ENCODE data around the gene BMP4. TPM values are rescaled to one million over a fixed set of nuclear protein-coding genes. Genes with fewer than 3 reads are reported as not detected.

Gene BMP4
- total and polyA plus RNA-seq, 10 of the 15 experiments (the other 5 are each of a cell fraction or from before 2014, with no cell fraction given), result 0.11 to 1.8 (median 0.60) TPM; not detected in 1

DNA sequence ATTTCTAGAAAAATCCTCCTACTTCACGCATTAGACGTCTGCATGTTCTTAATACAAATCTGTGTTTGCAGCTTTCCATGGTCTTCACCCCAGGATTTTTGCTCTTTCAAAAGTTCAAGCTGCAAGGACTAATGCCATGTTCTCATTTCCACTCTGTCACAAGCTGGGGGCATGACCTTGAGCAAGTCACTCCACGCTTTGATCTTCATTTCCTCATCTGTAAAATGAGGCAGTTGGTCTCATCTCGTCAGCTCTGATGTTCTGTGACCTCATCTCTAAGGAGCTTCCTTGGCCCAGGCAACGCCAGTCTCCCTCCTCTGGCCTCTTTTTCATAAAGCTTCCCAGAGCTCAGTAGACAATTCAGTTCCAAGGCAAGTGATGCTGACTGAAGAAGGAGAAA lies 18.8 kb upstream of the BMP4 start:
- H2AFZ ChIP-seq (ENCODE audit: control insufficient read depth, low read depth, low read length), result no peak overlapping the region
- in situ Hi-C loops (cut with MboI) (no loop called here), intact Hi-C loops (cut with micrococcal nuclease; ENCODE audit: unreplicated experiment) (no loop called here)
- POLR2A ChIA-PET, result no interaction called here
- H3K27ac ChIP-seq (ENCODE audit: control insufficient read depth, insufficient read depth), result no peak overlapping the region
- BruUV-seq (replicated peaks), result no TSS peak
- ATAC-seq (no peak), FAIRE-seq (no peak), DNase-seq (ENCODE audit: low read depth, low spot score) (no peak)
- TF ChIP-seq CREB1 (IDR thresholded peaks at IDR 0.05; ENCODE audit: low read depth) (peak; percentile 50; the same call in 1 of the 2 replicates), SUPT20H (IDR thresholded peaks at IDR 0.05; ENCODE audit: borderline replicate concordance, control insufficient read depth, low read depth, low read length) (no peak)
- WGBS (ENCODE audit: insufficient coverage, insufficient replicate concordance, low lambda C conversion rate, missing lambda C conversion rate), result 45% methylated on average over 5 of the region's 5 CpGs
- no peak overlapping the region for H3K9ac ChIP-seq (ENCODE audit: control insufficient read depth, insufficient read depth, low read length)
- H3K4me2 ChIP-seq (ENCODE audit: control insufficient read depth, insufficient read depth), result no peak overlapping the region
- SMC1A ChIA-PET (ENCODE audit: uncharacterized antibody, unreplicated experiment), result no interaction called here
- no peaks in the 10 kb centered on the region for H4K20me1 ChIP-seq (ENCODE audit: control insufficient read depth, insufficient read depth)
- H3K9me3 ChIP-seq (replicated peaks; ENCODE audit: control insufficient read depth, insufficient read depth, low read length), result no peaks in the 10 kb centered on the region
- H3K79me2 ChIP-seq (ENCODE audit: control insufficient read depth, insufficient read depth, low read length), result no peaks in the 10 kb centered on the region
- H3K4me1 ChIP-seq (ENCODE audit: control insufficient read depth, insufficient read depth, low read length), result no peaks in the 10 kb centered on the region
- RAD21 ChIA-PET (ENCODE audit: unreplicated experiment), result no interaction called here
- no peaks in the 10 kb centered on the region for H3K36me3 ChIP-seq (ENCODE audit: control insufficient read depth in 2 of 2, insufficient read depth in 2 of 2, low read length in 1 of 2)
- CTCF ChIA-PET, result no interaction called here
- no peaks in the 10 kb centered on the region for H3K27me3 ChIP-seq (replicated peaks in 1 of 2; ENCODE audit: control insufficient read depth in 2 of 2, insufficient read depth in 2 of 2, low read length in 1 of 2)
- no peak overlapping the region for H3K4me3 ChIP-seq

DNA sequence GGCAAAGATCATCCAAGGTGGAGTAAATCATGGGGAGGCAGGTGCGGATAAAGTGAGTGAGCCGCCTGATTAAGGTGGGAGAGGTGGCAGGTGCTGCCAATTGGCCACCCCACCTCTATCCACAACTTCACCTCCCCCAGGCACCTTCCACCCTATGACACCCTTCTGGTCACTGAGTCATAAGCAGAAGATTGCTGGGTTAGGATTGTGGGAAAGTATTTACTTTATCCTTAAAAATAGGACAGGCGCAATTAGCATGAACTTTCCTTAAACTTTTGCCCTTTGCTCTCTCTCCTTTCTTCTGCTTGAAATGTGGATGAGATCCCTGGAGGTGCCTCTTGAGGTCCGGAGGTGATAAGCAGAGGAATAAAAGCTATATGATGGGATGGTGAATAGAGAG lies 14.9 kb upstream of the BMP4 start:
- no TSS peak for BruUV-seq (replicated peaks)
- H4K20me1 ChIP-seq (ENCODE audit: control insufficient read depth, insufficient read depth), result no peaks in the 10 kb centered on the region
- no peak for DNase-seq (ENCODE audit: low read depth, low spot score)
- SMC1A ChIA-PET (ENCODE audit: uncharacterized antibody, unreplicated experiment), result no interaction called here
- no peak for TF ChIP-seq IKZF1 (conservative IDR thresholded peaks at IDR 0.05)
- TF ChIP-seq, protein P1, sequence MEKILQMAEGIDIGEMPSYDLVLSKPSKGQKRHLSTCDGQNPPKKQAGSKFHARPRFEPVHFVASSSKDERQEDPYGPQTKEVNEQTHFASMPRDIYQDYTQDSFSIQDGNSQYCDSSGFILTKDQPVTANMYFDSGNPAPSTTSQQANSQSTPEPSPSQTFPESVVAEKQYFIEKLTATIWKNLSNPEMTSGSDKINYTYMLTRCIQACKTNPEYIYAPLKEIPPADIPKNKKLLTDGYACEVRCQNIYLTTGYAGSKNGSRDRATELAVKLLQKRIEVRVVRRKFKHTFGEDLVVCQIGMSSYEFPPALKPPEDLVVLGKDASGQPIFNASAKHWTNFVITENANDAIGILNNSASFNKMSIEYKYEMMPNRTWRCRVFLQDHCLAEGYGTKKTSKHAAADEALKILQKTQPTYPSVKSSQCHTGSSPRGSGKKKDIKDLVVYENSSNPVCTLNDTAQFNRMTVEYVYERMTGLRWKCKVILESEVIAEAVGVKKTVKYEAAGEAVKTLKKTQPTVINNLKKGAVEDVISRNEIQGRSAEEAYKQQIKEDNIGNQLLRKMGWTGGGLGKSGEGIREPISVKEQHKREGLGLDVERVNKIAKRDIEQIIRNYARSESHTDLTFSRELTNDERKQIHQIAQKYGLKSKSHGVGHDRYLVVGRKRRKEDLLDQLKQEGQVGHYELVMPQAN (conservative IDR thresholded peaks at IDR 0.05), result no peak
- no peak overlapping the region for H3K9ac ChIP-seq (ENCODE audit: control insufficient read depth, insufficient read depth, low read length)
- no peaks in the 10 kb centered on the region for H3K4me1 ChIP-seq (ENCODE audit: control insufficient read depth, insufficient read depth, low read length)
- no peak overlapping the region for H3K4me2 ChIP-seq (ENCODE audit: control insufficient read depth, insufficient read depth)
- ATAC-seq, result no peak
- CTCF ChIA-PET, result no interaction called here
- in situ Hi-C loops (cut with MboI), result no loop called here
- H3K9me3 ChIP-seq (replicated peaks; ENCODE audit: control insufficient read depth, insufficient read depth, low read length), result no peaks in the 10 kb centered on the region
- no peaks in the 10 kb centered on the region for H3K27me3 ChIP-seq (replicated peaks in 1 of 2; ENCODE audit: control insufficient read depth in 2 of 2, insufficient read depth in 2 of 2, low read length in 1 of 2)
- 50% methylated on average over 4 of the region's 4 CpGs for WGBS (ENCODE audit: insufficient coverage, insufficient replicate concordance, low lambda C conversion rate, missing lambda C conversion rate)
- RAD21 ChIA-PET (ENCODE audit: unreplicated experiment), result no interaction called here
- no peak overlapping the region for H3K4me3 ChIP-seq
- H3K36me3 ChIP-seq (ENCODE audit: control insufficient read depth in 2 of 2, insufficient read depth in 2 of 2, low read length in 1 of 2), result no peaks in the 10 kb centered on the region
- POLR2A ChIA-PET, result no interaction called here
- no peak for FAIRE-seq
- intact Hi-C loops (cut with micrococcal nuclease; ENCODE audit: unreplicated experiment), result no loop called here
- H3K27ac ChIP-seq (ENCODE audit: control insufficient read depth, insufficient read depth), result no peak overlapping the region
- H3K79me2 ChIP-seq (ENCODE audit: control insufficient read depth, insufficient read depth, low read length), result no peaks in the 10 kb centered on the region
- H2AFZ ChIP-seq (ENCODE audit: control insufficient read depth, low read depth, low read length), result no peak overlapping the region

Measured in GM12878 (cell line).